Thyroid gland (tissue), 4 donors: ENCODE results near the gene C19orf12. TPM values are rescaled to one million over a fixed set of nuclear protein-coding genes. Genes with fewer than 3 reads are reported as not detected.

ENCODE experiments used
- DNase-seq, 2 donors: peaks; one replicate each; pipeline ENCODE4 v3.0.0-alpha.2; 2019
- H3K27ac ChIP-seq, 3 donors: fragments of 200-600 bp; sonication (generic); 1 replicate in 2 of 3; 2 replicates in 1 of 3; pipeline ENCODE4 v1.5.1; 2016 to 2019; ENCODE audit warnings: mild to moderate bottlenecking in 1 of 3, moderate library complexity in 1 of 3
- H3K27me3 ChIP-seq: fragments of 200-600 bp; sonication (generic); one replicate; pipeline ENCODE4 v1.5.1; 2019
- H3K36me3 ChIP-seq, 2 donors: fragments of 200-600 bp; sonication (generic); one replicate each; pipeline ENCODE4 v1.5.1; 2016 to 2019
- H3K4me1 ChIP-seq, 2 donors: fragments of 200-600 bp; sonication (generic); one replicate each; pipeline ENCODE4 v1.5.1; 2017 to 2019
- H3K4me3 ChIP-seq, 3 donors: fragments of 200-600 bp; sonication (generic); replicated peaks in 1 of 3; 1 replicate in 2 of 3; 2 replicates in 1 of 3; pipeline ENCODE4 v1.5.1; 2016; ENCODE audit warnings: mild to moderate bottlenecking in 1 of 3
- H3K9me3 ChIP-seq: fragments of 200-600 bp; sonication (generic); one replicate; pipeline ENCODE4 v1.5.1; 2017
- POLR2A ChIP-seq, 2 donors: fragments of 450-650 bp; IDR thresholded peaks; one replicate each; pipeline ENCODE4 v1.6.1; 2017; ENCODE audit warnings: antibody characterized with exemption in 2 of 2, mild to moderate bottlenecking in 2 of 2, moderate library complexity in 1 of 2
- WGBS, 2 donors: methylation state at CpG; one replicate each; pipeline ENCODE4 v1.1.5; 2017; 5-methylcytosine and 5-hydroxymethylcytosine counted together
- intact Hi-C: fragments of 100-400 bp; cut with DNase I; formaldehyde crosslinking; loops from one replicate; pipeline ENCODE4 v1.15.1; 2023
- total RNA-seq, 4 donors: library from RNA; depleted of rRNA; stranded (reverse); fragments of >200 nt; gene quantifications; one replicate each; pipeline ENCODE4 v1.2.3, GENCODE V29; 2016
- TF ChIP-seq, protein P1 (sequence below), 6 experiments: fragments of 200-600 bp in 3 of 6; fragments of 450-650 bp in 3 of 6; sonication (generic) in 3 of 6; IDR thresholded peaks; one replicate each; pipeline ENCODE4 v1.5.1; 2016 to 2019; ENCODE audit warnings: antibody characterized with exemption in 6 of 6, mild to moderate bottlenecking in 2 of 6, inconsistent platforms in 1 of 6, moderate library complexity in 1 of 6

The C19orf12 gene
- total RNA-seq, 4 donors from 2014 or later: 24.4 to 34.0 (median 31.9) TPM

DNA sequence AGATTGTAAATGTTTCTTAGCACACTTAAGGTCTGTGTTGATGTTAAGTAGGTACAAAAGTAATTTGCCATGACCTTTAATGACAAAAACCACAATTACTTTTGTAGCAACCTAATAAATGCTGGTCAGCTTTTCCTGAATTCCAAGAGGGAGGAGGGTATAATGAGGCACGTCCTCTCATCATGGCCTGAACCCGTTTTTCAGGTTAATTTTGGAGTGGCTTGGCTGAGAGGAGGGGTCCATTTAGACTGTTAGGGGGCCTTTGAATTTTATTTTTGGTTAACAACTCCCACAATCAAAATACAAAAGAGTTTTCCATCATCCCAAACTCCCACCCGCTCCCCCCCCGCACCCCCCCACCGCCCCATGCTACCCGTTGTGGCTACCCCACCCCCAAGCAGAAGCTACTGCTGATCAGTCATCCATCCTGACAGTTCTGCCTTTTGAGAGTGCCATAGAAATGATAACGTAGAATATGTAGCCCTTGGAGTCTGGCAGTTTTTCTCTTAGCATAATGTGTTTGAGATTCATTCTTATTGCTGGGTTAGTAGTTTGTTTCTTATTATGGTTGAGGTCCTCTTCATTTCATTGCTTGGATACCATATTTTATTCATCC is 64.2 kb downstream of the C19orf12 start:
- no peaks in the 10 kb centered on the region for H3K27me3 ChIP-seq
- H3K27ac ChIP-seq: no peak overlapping the region
- H3K4me3 ChIP-seq: no peak overlapping the region
- no peaks in the 10 kb centered on the region for H3K36me3 ChIP-seq
- intact Hi-C loops: no loop called here
- 49 to 59% methylated on average over 6 to 7 of the region's 7 CpGs for WGBS, 2 donors
- TF ChIP-seq, protein P1, sequence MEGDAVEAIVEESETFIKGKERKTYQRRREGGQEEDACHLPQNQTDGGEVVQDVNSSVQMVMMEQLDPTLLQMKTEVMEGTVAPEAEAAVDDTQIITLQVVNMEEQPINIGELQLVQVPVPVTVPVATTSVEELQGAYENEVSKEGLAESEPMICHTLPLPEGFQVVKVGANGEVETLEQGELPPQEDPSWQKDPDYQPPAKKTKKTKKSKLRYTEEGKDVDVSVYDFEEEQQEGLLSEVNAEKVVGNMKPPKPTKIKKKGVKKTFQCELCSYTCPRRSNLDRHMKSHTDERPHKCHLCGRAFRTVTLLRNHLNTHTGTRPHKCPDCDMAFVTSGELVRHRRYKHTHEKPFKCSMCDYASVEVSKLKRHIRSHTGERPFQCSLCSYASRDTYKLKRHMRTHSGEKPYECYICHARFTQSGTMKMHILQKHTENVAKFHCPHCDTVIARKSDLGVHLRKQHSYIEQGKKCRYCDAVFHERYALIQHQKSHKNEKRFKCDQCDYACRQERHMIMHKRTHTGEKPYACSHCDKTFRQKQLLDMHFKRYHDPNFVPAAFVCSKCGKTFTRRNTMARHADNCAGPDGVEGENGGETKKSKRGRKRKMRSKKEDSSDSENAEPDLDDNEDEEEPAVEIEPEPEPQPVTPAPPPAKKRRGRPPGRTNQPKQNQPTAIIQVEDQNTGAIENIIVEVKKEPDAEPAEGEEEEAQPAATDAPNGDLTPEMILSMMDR (IDR thresholded peaks at IDR 0.05): no peak
- TF ChIP-seq POLR2A (IDR thresholded peaks at IDR 0.05): no peak
- no peak for DNase-seq
- peaks cover 5 to 7% of the 10 kb centered on the region in 2 donors for H3K4me1 ChIP-seq
- no peaks in the 10 kb centered on the region for H3K9me3 ChIP-seq

Other genes starting within 250 kb of the C19orf12 start
- not detected for gene VSTM2B, start 189.3 kb downstream of the C19orf12 start, total RNA-seq
- gene POP4, start 109.0 kb downstream of the C19orf12 start, total RNA-seq: 10 to 100 TPM; 53.4 to 91.4 (median 87.8) TPM
- gene PLEKHF1, start 49.8 kb downstream of the C19orf12 start, total RNA-seq: 10 to 100 TPM; 12.1 to 20.3 (median 16.5) TPM
- 1 to 10 TPM; 1.2 to 5.3 (median 3.0) TPM for gene CCNE1, start 96.7 kb upstream of the C19orf12 start, total RNA-seq
- gene URI1, start 227.0 kb upstream of the C19orf12 start, total RNA-seq: 10 to 100 TPM; 84.8 to 91.2 (median 86.3) TPM